ENCODE results near the gene TSLP. TPM values are rescaled to one million over a fixed set of nuclear protein-coding genes. Genes with fewer than 3 reads are reported as not detected.

Gene TSLP
- total RNA-seq (under 1 TPM in 1 of 2 donors, not detected in 1; 0.25 TPM), polyA plus RNA-seq (1 to 10 TPM; 1.4 to 1.6 TPM)

GRCh38 chr5:111071413-111071812, at the start of gene TSLP:
TSS of gene TSLP (plus strand) at chr5:111071713. CDS start at chr5:111071891, 178 bp downstream.
- H3K4me1 ChIP-seq (ENCODE audit: control insufficient read depth in 4 of 4, insufficient read depth in 4 of 4, low read length in 3 of 4): peaks cover 4 to 29% (median 10%) of the 10 kb centered on the region in 4 donors
- DNase-seq (ENCODE audit: low spot score): no peak
- no peak within 1 kb of the TSS for H3K27ac ChIP-seq (ENCODE audit: low read depth in 1 of 2, low read length in 2 of 2)
- TF ChIP-seq HNF4A (conservative IDR thresholded peaks at IDR 0.05) (no peak), SP1 (IDR thresholded peaks at IDR 0.05) (no peak), HNF4G (IDR thresholded peaks at IDR 0.05) (no peak), FOXA1 (IDR thresholded peaks at IDR 0.05) (no peak), TAF1 (conservative IDR thresholded peaks at IDR 0.05) (no peak), CTCF (IDR thresholded peaks at IDR 0.05; ENCODE audit: low read depth, low read length, missing input control) (no peak), GABPA (IDR thresholded peaks at IDR 0.05 in 1 of 2, conservative IDR thresholded peaks at IDR 0.05 in 1 of 2) (no peak), EGR1 (IDR thresholded peaks at IDR 0.05; ENCODE audit: low read depth in 2 of 2) (no peak), JUND (IDR thresholded peaks at IDR 0.05) (no peak), ZBTB33 (IDR thresholded peaks at IDR 0.05) (no peak), FOXA2 (IDR thresholded peaks at IDR 0.05) (no peak), ATF3 (IDR thresholded peaks at IDR 0.05) (no peak), RXRA (IDR thresholded peaks at IDR 0.05) (no peak), YY1 (IDR thresholded peaks at IDR 0.05) (no peak), NR2F2 (IDR thresholded peaks at IDR 0.05) (no peak)
- peak within 1 kb of the TSS in 1 of 3 donors; percentile 3 for H3K4me3 ChIP-seq (ENCODE audit: low read depth in 1 of 3, low read length in 3 of 3)
- no peaks in the 10 kb centered on the region for H3K36me3 ChIP-seq (ENCODE audit: control insufficient read depth in 4 of 4, insufficient read depth in 3 of 4, low read depth in 1 of 4, low read length in 3 of 4)
- 87% methylated on average over 4 of the region's 4 CpGs for WGBS
- no peak within 1 kb of the TSS for H3K9ac ChIP-seq (ENCODE audit: low read depth in 1 of 2, low read length in 2 of 2)
- H3K9me3 ChIP-seq (ENCODE audit: control insufficient read depth in 4 of 4, low read length in 3 of 4): no peaks in the 10 kb centered on the region
- no peaks in the 10 kb centered on the region for H3K27me3 ChIP-seq (ENCODE audit: control insufficient read depth in 4 of 4, insufficient read depth in 4 of 4, low read length in 3 of 4)

GRCh38 chr5:111022301-111022700, 49.2 kb upstream of the TSLP start:
- DNase-seq (ENCODE audit: low spot score): no peak
- Histone ChIP-seq H3K4me1 (ENCODE audit: control insufficient read depth in 4 of 4, insufficient read depth in 4 of 4, low read length in 3 of 4) (no peaks in the 10 kb centered on the region), H3K27ac (ENCODE audit: low read depth in 1 of 2, low read length in 2 of 2) (no peak overlapping the region), H3K36me3 (ENCODE audit: control insufficient read depth in 4 of 4, insufficient read depth in 3 of 4, low read depth in 1 of 4, low read length in 3 of 4) (no peaks in the 10 kb centered on the region), H3K9me3 (ENCODE audit: control insufficient read depth in 4 of 4, low read length in 3 of 4) (no peaks in the 10 kb centered on the region), H3K9ac (ENCODE audit: low read depth in 1 of 2, low read length in 2 of 2) (no peak overlapping the region), H3K27me3 (ENCODE audit: control insufficient read depth in 4 of 4, insufficient read depth in 4 of 4, low read length in 3 of 4) (no peaks in the 10 kb centered on the region), H3K4me3 (ENCODE audit: low read depth in 1 of 3, low read length in 3 of 3) (no peak overlapping the region)
- WGBS: 71% methylated on average over 5 of the region's 5 CpGs
- no peak for TF ChIP-seq HNF4A (conservative IDR thresholded peaks at IDR 0.05)

GRCh38 chr5:111028865-111029264, 42.6 kb upstream of the TSLP start:
- Histone ChIP-seq H3K9ac (ENCODE audit: low read depth in 1 of 2, low read length in 2 of 2) (no peak overlapping the region), H3K4me1 (ENCODE audit: control insufficient read depth in 4 of 4, insufficient read depth in 4 of 4, low read length in 3 of 4) (no peaks in the 10 kb centered on the region), H3K27ac (ENCODE audit: low read depth in 1 of 2, low read length in 2 of 2) (no peak overlapping the region), H3K36me3 (ENCODE audit: control insufficient read depth in 4 of 4, insufficient read depth in 3 of 4, low read depth in 1 of 4, low read length in 3 of 4) (no peaks in the 10 kb centered on the region), H3K4me3 (ENCODE audit: low read depth in 1 of 3, low read length in 3 of 3) (no peak overlapping the region), H3K27me3 (ENCODE audit: control insufficient read depth in 4 of 4, insufficient read depth in 4 of 4, low read length in 3 of 4) (no peaks in the 10 kb centered on the region), H3K9me3 (ENCODE audit: control insufficient read depth in 4 of 4, low read length in 3 of 4) (no peaks in the 10 kb centered on the region)
- DNase-seq (ENCODE audit: low spot score): no peak
- no peak for TF ChIP-seq RAD21 (IDR thresholded peaks at IDR 0.05)
- TF ChIP-seq MAX (IDR thresholded peaks at IDR 0.05): no peak
- TF ChIP-seq TAF1 (conservative IDR thresholded peaks at IDR 0.05): no peak
- no peak for TF ChIP-seq CTCF (IDR thresholded peaks at IDR 0.05; ENCODE audit: low read depth, low read length, missing input control)
- TF ChIP-seq HNF4G (IDR thresholded peaks at IDR 0.05): no peak
- no peak for TF ChIP-seq HNF4A (conservative IDR thresholded peaks at IDR 0.05)
- TF ChIP-seq ZBTB33 (IDR thresholded peaks at IDR 0.05): no peak
- no peak for TF ChIP-seq SP1 (IDR thresholded peaks at IDR 0.05)
- TF ChIP-seq YY1 (IDR thresholded peaks at IDR 0.05): no peak
- TF ChIP-seq EGR1 (IDR thresholded peaks at IDR 0.05; ENCODE audit: low read depth in 2 of 2): no peak
- TF ChIP-seq ATF3 (IDR thresholded peaks at IDR 0.05): no peak
- TF ChIP-seq JUND (IDR thresholded peaks at IDR 0.05): no peak
- 48% methylated on average over 2 of the region's 2 CpGs for WGBS
